GM12878 (cell line): Measurements from ENCODE around the gene TBKBP1. TPM values are rescaled to one million over a fixed set of nuclear protein-coding genes. Genes with fewer than 3 reads are reported as not detected.

Experiments used
- ASH2L ChIP-seq: fragments of 300-600, 200-600 bp; sonication (generic); IDR thresholded peaks from 2 replicates; pipeline ENCODE4 v1.6.1; 2017; ENCODE audit warnings: low read depth, mild to moderate bottlenecking, borderline replicate concordance
- ETV6 ChIP-seq, 2 experiments: fragments of 450-650 bp in 1 of 2; IDR thresholded peaks in 1 of 2; conservative IDR thresholded peaks in 1 of 2; 2 replicates each; pipeline ENCODE4 v1.6.1; 2014; ENCODE audit warnings: antibody characterized with exemption in 1 of 2, borderline replicate concordance in 1 of 2, low read depth in 1 of 2, mild to moderate bottlenecking in 1 of 2, moderate library complexity in 1 of 2
- GATAD2B ChIP-seq: fragments of 450-650 bp; conservative IDR thresholded peaks from 2 replicates; pipeline ENCODE4 v1.6.1; 2017; ENCODE audit warnings: low read depth, mild to moderate bottlenecking, moderate library complexity
- IRF5 ChIP-seq: fragments of 450-650 bp; IDR thresholded peaks from 2 replicates; pipeline ENCODE4 v1.6.1; 2017; ENCODE audit warnings: borderline replicate concordance
- LARP7 ChIP-seq: fragments of 450-650 bp; IDR thresholded peaks from 2 replicates; pipeline ENCODE4 v1.6.1; 2017; ENCODE audit warnings: mild to moderate bottlenecking
- MEF2A ChIP-seq: IDR thresholded peaks from 2 replicates; pipeline ENCODE4 v1.6.1; 2011; ENCODE audit warnings: low read depth, mild to moderate bottlenecking, low read length, moderate library complexity; ENCODE audit not compliant: insufficient read depth
- MTA2 ChIP-seq: fragments of 450-650 bp; IDR thresholded peaks from 2 replicates; pipeline ENCODE4 v1.6.1; 2016; ENCODE audit warnings: low read depth, mild to moderate bottlenecking, moderate library complexity
- MXI1 ChIP-seq: fragments of 150-350 bp; IDR thresholded peaks from 2 replicates; pipeline ENCODE4 v1.6.1; 2011; ENCODE audit warnings: low read depth, mild to moderate bottlenecking, inconsistent platforms, low read length, improper control_type of control experiment
- NBN ChIP-seq: fragments of 450-650 bp; IDR thresholded peaks from 2 replicates; pipeline ENCODE4 v1.6.1; 2016
- POU2F2 ChIP-seq: IDR thresholded peaks from 3 replicates; pipeline ENCODE4 v1.6.1; 2011; ENCODE audit warnings: low read depth, mild to moderate bottlenecking, low read length, borderline replicate concordance
- RAD21 ChIP-seq: IDR thresholded peaks from 2 replicates; pipeline ENCODE4 v1.6.1; 2011; ENCODE audit warnings: mild to moderate bottlenecking, low read depth, low read length, moderate library complexity; ENCODE audit not compliant: insufficient read depth
- SIN3A ChIP-seq: IDR thresholded peaks from 2 replicates; pipeline ENCODE4 v1.6.1; 2012; ENCODE audit warnings: low read depth, low read length, improper control_type of control experiment
- SMARCA5 ChIP-seq: fragments of 450-650 bp; IDR thresholded peaks from 2 replicates; pipeline ENCODE4 v1.6.1; 2017; ENCODE audit warnings: mild to moderate bottlenecking
- SUZ12 ChIP-seq: fragments of 200-600 bp; sonication (generic); IDR thresholded peaks from one replicate; pipeline ENCODE4 v1.6.1; 2018; ENCODE audit warnings: antibody characterized with exemption, mild to moderate bottlenecking; ENCODE audit not compliant: unreplicated experiment
- YBX1 ChIP-seq: fragments of 450-650 bp; IDR thresholded peaks from 2 replicates; pipeline ENCODE4 v1.6.1; 2016; ENCODE audit warnings: antibody characterized with exemption
- YY1 ChIP-seq: IDR thresholded peaks from 2 replicates; pipeline ENCODE4 v1.6.1; 2011; ENCODE audit warnings: low read depth, mild to moderate bottlenecking, low read length
- ZBTB11 ChIP-seq: fragments of 450-650 bp; formaldehyde crosslinking; IDR thresholded peaks from 2 replicates; pipeline ENCODE4 v1.5.0; 2022; ENCODE audit warnings: mild to moderate bottlenecking, missing genetic modification characterization
- ZSCAN29 ChIP-seq: fragments of 450-650 bp; IDR thresholded peaks from 2 replicates; pipeline ENCODE4 v1.6.1; 2017; ENCODE audit warnings: mild to moderate bottlenecking, moderate library complexity
- polyA plus RNA-seq, 11 experiments: library from polyadenylated mRNA; depleted of rRNA in 4 of 11; unstranded in 6 of 11; stranded (reverse) in 5 of 11; fragments of >200 nt; fragmentation: Nextera tagmentation in 4 of 11; fragmentation: Illumina TruSeq in 1 of 11; extraction: Ambion mirVana in 4 of 11; extraction: Trizol in 1 of 11; gene quantifications; 1 replicate in 1 of 11; 2 replicates in 10 of 11; pipeline versions ENCODE4 v1.2.1 to v1.2.3, GENCODE V29; 2011 to 2016; ENCODE audit warnings: inconsistent platforms in 2 of 11, missing spikeins in 2 of 11, low read depth in 1 of 11
- total RNA-seq, 4 experiments: library from RNA; depleted of rRNA in 3 of 4; stranded (reverse); fragments of >200 nt in 3 of 4; fragmentation: Illumina TruSeq in 1 of 4; extraction: Trizol in 1 of 4; gene quantifications; 2 replicates each; pipeline versions ENCODE4 v1.2.1 to v1.2.3, GENCODE V29; 2013 to 2021
- TF ChIP-seq, protein P1 (sequence below): fragments of 450-650 bp; conservative IDR thresholded peaks from 2 replicates; pipeline ENCODE4 v1.6.1; 2017; ENCODE audit warnings: mild to moderate bottlenecking, moderate library complexity

The TBKBP1 gene
- total and polyA plus RNA-seq, 10 of the 15 experiments (the other 5 are each of a cell fraction or from before 2014, with no cell fraction given): 0.11 to 2.7 (median 0.74) TPM; not detected in 3

- TF ChIP-seq SUZ12: peak; percentile 59
- TF ChIP-seq LARP7: peak; percentile 90
- no peak for TF ChIP-seq ASH2L
- TF ChIP-seq YBX1: no peak
- TF ChIP-seq MEF2A: 0 out of 2 replicates have a peak, but pooled peaks have one; percentile 32
- TF ChIP-seq MXI1: peak; percentile 30; the same call in 1 of the 2 replicates
- peak; percentile 39 for TF ChIP-seq YY1
- TF ChIP-seq NBN: 0 out of 2 replicates have a peak, but pooled peaks have one; percentile 39
- peak; percentile 50 for TF ChIP-seq RAD21
- no peak for TF ChIP-seq IRF5
- TF ChIP-seq SMARCA5: peak; percentile 47; the same call in 1 of the 2 replicates
- TF ChIP-seq GATAD2B: peak; percentile 72; the same call in 1 of the 2 replicates
- no peak for TF ChIP-seq ETV6 (conservative IDR thresholded peaks at IDR 0.05 in 1 of 2, IDR thresholded peaks at IDR 0.05 in 1 of 2; ENCODE audit: borderline replicate concordance in 1 of 2, low read depth in 1 of 2)
- peak; percentile 20; the same call in 1 of the 2 replicates for TF ChIP-seq MTA2
- peak; percentile 68 for TF ChIP-seq SIN3A
- no peak for TF ChIP-seq ZSCAN29
- no peak for TF ChIP-seq ZBTB11
- TF ChIP-seq POU2F2: peak; percentile 73; the same call in 2 of the 3 replicates
- TF ChIP-seq, protein P1, sequence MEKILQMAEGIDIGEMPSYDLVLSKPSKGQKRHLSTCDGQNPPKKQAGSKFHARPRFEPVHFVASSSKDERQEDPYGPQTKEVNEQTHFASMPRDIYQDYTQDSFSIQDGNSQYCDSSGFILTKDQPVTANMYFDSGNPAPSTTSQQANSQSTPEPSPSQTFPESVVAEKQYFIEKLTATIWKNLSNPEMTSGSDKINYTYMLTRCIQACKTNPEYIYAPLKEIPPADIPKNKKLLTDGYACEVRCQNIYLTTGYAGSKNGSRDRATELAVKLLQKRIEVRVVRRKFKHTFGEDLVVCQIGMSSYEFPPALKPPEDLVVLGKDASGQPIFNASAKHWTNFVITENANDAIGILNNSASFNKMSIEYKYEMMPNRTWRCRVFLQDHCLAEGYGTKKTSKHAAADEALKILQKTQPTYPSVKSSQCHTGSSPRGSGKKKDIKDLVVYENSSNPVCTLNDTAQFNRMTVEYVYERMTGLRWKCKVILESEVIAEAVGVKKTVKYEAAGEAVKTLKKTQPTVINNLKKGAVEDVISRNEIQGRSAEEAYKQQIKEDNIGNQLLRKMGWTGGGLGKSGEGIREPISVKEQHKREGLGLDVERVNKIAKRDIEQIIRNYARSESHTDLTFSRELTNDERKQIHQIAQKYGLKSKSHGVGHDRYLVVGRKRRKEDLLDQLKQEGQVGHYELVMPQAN: 0 out of 2 replicates have a peak, but pooled peaks have one; percentile 46
Measured at GRCh38 chr17:47733047-47733673, 39.2 kb downstream of the TBKBP1 start, which contains the start of gene TBX21 (continued).
